GM18868 (cell line): ENCODE results near the gene TSPAN9.

Experiments used
- ATAC-seq: cut with Tn5 transposase; IDR thresholded peaks from one replicate; pipeline ENCODE4 v1.9.1; 2021; ENCODE audit warnings: mild to moderate bottlenecking, moderate library complexity; ENCODE audit not compliant: unreplicated experiment

Gene TSPAN9

DNA sequence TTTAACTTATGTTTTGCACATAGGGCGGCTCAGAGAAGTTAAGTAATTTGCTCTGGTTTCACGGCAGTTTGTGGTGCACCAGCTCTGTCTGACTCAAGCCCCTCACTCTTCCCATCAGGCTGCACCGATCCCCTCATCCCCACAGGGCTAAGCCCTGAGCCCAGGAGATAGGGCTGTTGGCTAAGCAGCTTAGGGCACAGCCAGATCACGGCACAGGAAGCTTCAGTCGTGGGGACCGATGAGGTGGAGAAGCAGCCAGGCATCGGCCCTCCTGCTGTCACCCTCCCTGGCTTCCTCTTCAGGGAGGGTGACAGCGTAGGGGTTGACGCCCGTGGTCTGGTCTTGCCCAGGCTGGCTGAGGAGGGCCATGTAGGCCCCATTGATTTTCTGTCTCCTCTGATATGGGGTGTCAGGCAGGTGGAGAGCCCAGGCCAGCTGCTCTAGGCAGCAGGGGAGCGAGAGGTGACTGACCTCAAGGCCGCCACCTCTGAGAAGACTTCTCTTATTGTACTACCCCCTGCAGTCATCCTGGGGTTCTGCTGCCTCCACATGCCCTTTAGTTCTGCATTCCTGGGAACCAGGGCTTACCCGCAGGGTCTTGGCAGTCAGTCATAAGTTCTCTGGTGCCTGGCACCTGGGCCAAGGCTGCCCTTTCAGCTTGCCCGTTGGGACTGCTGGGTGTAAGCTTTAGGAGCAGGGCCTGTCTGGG, 166.4 kb downstream of the TSPAN9 start:
- no peak for ATAC-seq

DNA sequence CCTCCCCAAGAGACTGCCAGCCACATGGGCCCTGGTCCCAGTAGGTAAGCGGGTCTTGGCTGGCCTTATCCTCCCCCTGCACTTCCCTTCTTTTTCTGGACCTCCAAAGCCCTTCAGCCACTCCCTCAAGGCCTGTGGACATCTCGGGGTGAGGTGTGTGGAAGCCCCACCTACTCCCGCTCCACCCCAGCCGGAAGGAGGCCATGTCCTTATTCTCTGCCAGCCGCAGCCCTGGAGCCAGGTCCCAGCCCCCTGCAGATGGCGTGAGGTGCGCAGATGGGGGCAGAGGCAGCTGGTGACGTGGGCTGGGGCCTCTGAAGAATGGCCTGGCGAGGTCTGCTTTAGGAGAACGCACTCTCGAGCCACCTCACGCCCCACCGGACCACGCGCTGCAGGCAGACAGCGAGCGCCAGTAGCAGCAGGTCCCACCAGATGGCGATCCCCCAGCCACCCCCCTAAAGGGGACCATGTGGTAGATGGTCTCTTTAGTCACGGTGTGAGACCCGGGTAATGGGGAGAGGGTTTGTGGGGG, 167.1 kb downstream of the TSPAN9 start:
- ATAC-seq, result no peak

DNA sequence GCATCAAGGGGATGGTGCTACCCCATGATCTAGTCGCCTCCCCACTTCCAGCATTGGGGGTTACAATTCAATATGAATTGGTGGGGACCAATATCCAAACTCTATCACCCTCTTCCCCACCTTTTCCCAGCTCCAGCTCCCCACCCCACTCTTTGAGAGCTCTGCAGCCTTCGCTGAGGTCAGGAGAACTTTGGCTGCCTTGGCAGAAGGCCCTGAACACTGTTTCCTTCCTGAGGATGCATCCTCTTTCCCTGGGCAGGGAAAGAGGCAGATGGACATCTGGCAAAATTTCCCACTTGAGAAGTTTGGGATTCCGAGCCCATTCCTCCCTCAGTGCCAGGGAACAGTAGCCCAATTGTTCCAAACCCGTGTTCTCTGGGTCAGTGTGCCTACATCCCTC, 169.1 kb downstream of the TSPAN9 start:
- no peak for ATAC-seq

DNA sequence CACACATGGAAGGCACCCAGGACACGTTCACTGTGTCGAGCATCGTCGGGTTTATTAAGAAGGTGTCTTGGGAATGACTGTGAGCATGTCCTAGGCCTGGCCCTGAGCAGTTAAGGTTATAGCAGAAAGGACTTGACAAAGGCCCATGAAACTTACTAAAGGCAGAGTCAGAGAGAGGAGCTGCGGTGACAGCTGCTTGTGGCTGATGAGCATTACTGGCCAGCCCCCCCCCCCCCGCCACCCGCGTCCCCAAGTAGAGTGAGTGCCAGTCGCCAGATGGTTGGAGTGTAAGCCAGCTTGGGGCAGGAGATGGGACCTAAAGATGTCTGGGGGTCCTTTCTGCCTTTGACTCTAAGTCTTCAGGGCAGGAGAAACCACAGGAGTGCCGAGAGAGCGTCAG, 169.9 kb downstream of the TSPAN9 start:
- ATAC-seq, result no peak

DNA sequence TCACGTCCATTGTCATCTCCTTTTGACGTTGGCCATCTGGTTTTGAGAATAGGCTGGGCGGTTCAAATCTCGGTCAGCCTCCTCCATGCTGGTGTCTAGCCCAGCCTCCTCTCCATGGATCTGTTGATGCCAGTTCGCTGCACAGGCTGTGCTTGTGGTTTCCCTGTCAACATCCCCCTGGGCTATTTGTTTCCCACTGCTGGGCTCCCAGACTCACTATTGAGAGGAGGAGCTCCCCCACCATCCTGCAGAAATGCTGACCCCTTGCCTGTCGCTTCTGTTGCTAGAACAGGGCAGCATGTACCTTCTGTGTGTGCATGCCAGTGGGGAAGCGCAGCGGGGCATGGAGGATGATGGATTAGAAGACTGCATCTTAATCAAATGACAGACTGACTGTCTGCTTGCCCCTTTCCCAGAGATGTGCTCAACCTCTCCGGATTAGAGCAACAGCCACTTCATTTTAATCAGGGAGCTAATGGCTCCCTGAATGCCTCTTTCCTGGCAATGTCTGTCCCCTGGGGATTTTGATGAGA, 170.5 kb downstream of the TSPAN9 start:
- ATAC-seq, result no peak

DNA sequence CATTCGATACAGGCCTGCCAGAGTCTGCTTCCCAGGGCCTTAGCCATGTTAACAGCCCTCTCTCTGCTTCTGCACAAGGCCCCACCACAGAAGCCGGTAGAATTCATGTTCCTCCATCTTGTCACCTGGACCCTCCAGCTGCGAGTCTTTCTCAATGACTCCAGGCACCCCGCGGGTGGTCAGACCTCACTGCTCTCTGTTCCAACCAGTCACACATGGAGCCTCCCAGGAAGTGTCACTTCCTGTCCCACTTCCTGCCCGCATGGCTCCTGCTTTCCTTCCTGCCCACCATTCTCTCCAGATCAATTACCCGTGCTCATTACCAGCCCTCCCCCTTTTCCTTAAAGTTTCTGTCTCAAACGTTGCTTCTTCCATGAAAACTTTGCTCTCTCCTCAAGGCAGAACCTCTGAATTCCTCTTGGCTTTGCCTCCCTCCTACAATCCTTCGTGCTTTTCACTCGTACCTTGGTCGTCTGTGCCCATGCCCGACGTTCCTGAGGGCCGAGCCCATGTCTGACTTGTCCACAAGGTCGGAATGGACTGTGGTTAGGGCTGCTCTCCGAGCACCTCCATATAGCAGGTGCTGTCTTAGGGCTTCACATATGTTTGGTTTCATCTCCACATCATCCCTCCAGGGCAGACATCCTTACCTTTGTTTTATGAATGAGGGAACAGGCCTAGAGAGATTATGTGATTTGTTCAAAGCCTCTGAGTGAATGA, 172.1 kb downstream of the TSPAN9 start:
- ATAC-seq, result no peak

DNA sequence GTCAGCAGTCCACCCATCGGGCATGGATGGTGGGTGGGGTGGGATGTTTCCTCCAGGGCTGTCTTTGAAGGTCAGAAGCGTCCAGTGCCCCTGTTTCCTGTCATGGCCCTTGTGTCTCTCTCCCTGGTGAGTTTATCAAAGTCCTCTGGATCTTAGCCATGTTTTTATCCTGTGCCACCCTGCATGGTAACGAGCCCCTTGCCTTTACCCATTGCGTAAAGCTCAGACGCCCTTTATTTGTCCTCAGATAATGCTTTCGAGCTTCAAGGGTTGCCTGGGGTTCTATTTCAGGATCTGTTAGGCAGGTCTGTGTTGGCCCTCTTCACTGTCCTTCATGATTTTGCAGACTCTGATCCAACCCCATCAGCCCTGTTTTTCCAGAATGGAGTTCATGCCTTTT, 172.9 kb downstream of the TSPAN9 start:
- ATAC-seq, result no peak

DNA sequence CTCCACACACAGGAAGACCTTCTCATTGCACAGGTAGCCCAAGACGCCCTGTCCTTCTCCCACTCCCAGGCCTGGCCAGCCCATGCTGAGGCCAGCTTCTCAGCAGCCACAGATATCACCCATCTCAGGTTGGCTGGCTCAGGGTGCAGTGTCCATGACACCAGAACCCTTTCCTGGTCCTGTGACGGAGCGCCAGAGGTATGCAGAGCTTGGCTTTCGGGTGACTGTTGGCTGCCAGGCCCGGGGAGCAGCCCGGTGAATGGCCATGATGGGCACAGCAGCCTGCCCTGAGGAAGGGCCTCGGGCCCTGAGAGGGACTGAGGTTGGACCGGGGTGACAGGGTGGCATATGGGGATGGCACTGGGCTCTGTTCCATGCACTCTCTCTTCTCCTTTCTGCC, 173.4 kb downstream of the TSPAN9 start:
- no peak for ATAC-seq

DNA sequence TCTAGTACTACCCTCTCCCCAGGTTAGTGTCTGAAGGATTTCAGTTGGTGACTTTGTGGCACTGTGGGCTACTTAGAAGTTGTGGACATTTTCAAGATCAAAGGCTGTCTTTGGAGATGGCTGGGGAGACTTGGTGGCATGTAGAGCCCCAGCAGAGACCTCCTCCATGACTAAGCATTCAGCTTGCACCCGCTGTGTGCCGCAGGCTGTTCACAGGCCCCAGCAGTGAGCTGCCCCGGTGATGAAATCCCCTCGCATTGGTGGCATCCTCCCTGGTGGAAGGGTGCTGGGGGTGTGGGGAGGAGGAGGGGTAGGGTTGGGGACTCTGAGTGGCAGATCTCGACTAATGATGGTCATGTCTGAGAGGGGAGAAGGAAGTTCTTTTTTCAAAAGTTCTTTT, 173.9 kb downstream of the TSPAN9 start:
- ATAC-seq, result no peak

DNA sequence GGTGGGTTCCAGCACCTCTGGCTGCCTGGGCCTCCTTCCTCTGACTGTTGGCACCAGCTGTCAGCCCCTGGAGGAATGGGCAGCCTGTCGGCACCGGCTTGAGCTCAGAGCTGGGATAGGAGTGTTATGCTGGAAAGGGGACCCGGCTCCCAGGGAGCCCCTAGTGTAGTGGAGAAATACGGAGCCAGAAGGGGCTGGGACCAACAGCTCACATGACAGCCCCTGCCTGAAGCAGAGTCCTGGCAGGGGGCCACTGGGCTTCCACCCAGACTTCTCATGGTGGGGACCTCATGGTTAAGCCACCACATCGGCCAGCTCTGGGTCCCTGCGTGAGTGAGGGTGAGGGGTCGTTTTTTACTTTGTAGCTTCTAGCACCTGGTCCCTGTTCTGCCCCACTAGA, 174.5 kb downstream of the TSPAN9 start:
- ATAC-seq, result no peak

DNA sequence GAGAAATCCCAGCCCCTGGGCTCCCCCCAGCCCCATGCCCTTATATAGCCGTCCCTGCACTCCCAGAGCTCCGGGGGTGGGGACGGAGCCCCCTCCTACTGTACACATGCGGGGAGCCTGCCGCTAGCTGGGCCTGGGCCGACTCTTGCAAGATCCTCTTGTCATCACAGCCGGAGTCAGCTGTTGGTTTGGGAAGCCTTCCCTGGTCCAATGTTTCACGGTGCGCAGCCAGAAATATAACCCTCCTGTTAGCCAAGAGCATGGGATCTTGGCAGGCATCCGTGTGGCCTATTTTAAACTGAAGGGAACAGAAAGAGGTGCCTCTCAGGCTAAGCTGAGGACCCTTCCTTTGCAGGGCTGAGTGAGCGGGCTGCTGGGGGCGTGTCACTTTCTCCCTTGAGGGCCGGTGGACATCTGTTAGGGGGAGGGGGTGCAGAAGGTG, 175.3 kb downstream of the TSPAN9 start:
- ATAC-seq, result no peak

DNA sequence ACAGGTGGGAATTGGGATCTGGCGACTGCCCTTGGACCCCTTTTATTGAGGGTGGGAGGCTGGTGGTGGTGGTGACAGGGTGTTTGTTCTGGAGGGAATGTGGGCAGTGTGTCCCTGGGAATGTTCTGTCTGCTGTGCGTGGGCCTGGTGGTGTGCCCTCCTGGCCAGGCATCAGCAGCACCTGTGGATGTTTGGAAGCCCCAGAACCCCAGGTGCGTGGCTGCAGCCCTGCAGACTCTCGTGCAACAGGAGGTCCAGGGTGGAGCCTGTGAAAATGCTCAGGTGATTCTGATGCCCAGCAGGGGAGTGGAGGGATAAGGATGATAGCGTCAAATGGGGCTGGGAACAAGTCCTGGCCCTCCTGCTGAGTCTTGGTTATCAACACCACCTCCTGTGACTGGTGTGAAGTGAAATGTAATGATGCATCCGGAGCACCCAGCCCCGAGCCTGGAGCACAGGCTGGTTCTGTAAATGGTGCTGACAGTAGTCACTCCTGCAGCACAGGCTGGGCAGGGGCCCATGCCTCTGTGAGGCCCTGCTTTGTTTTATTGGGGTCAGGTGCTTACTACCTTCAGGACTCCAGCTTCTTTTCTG, 176.6 kb downstream of the TSPAN9 start:
- no peak for ATAC-seq

DNA sequence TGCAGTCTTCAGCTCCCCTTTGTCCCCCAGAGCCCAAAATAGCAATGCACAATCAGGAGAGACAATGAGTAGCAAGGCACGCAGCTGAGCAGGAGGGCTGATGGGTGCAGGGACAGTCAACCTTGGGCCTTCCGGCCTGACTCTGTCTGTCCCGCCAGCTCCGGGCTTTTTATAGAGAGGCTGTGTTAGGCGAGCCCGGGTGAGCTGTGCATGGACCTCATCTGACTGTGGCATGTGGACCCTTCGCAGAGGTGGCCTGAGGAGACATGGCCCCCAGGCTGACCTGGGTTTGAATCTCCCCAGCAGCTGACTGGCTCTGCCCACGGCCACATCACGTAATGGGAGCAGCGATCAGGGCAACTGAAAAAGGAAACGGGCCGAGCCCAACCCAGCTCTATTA, 177.9 kb downstream of the TSPAN9 start:
- ATAC-seq, result no peak

DNA sequence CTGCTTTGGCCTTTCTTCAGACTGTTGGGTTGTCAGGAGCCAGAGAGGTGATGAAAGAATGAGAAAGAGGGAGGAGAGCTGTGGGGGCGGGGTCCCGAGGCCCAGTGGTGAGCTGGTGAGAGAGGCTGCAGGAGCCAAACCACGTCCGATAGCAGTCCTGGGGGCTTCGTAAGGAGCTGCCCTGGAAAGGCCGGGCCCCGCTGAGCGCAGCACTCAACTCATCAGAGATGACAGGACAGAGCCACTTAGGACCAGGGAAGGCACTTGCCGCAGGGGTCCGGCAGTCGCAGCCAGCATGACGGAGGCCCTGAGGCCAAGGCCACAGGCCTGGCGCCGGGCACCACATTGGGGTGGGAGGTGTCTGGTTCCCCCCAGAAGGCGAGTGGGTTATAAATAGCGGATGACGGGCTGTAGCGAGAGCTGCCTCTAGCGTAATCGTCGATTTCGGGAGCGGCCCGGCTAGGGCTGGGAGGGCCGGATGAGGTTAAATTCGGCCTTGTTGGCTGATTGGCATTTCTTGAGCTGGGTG, 179.0 kb downstream of the TSPAN9 start:
- no peak for ATAC-seq

DNA sequence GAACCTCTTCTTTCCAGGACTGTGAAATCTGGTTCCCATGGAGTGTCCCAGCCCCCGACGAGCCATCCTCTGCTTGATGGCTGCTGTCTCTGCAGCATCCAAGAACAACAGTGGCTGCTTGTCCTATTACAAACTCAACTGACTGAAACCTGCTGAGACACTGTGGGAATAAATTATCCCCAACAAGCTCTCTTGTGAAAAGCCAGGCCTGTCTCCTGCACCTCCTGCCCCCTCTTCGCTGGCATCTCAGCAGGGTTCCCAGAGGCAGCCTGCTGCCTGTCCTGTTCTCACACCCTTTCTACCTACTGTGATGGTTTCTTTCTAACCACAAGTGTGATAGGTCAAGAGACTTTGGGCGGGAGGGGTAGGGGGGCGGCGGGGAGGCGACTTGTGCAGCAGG, 180.2 kb downstream of the TSPAN9 start:
- ATAC-seq, result no peak

DNA sequence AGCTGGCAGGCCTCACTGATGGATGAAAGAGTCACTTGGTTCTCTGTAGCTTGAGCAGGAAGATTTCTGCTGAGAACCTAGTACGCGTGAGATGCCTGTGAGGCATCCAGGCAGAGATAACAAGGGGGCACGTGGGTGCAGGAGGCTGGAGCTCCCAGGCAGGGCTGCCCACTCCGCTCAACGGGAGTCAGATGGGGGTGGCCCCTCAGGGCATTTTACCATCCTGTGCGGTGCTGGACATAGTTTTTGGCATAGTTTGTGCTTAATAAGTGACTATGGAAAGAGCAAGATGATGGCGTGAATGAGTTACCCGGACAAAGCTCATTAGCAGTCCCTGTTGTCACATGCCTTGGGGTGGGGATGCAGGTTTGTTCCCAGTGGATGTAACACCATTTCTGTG, 182.8 kb downstream of the TSPAN9 start:
- ATAC-seq, result no peak

DNA sequence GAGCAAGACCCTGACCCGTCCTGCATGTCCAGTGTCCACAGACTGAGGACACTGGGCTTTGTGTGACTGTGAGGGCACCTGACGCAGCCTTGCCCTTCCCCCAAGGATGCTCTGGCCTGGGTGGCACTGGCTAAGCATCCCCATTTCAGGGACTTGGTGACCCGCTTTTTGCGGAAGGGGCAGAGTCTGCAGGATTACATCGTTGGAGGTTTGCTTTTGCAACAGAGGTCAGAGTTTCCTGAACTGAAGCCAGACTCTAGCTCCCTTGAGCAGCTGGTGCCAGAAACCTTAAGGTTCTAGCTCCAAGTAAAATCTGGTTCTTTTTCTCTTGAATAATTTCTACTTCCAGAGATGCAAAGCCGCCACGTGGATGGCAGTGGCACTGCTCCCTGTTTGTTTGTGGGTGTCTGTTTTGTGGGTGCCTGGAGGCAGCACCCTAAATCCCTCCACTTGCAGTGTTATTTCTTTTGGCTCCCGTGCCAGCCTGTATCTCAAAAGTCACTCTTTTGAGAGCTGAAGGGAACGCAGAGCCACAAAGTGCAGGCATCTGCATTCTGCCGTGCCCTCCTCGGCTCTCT, 184.7 kb downstream of the TSPAN9 start:
- no peak for ATAC-seq

DNA sequence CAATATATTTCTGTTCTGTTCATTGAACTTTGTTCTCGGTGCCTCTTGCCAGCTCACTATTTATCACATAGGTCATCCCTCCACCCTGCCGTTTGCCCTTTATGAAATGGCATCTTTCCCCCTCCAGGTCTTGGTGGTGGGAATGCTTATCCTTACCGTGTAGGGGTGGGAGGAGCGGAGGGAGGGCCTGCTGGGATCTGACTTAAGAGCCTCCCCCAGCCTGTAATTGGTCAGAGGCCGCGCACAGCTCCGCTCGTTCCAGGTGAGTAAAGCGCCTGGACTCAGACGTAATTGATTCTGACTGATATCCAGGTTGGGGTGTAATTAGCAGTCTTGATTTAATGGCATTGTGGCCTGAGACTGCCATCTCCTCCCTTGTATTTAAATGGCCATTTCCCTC, 185.3 kb downstream of the TSPAN9 start:
- no peak for ATAC-seq

DNA sequence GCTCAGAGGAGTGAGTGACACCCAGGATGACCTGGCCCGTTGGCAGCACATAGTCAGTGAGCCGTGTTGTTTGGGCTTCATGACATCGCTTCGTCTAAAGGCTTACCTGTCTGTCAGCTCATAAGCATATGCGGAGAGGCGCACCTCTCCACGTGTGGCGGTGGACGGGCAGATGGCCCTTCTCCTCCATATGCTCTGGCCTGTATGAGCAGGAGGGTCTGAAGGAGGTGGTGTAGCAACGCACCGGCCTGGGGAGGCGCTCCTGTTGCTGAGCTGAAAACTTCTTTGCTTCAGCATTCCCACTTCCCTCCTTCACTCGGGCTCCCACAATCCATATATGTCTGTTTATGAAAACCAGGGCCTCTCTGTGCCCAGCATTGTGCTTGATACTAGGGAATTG, 186.1 kb downstream of the TSPAN9 start:
- no peak for ATAC-seq

DNA sequence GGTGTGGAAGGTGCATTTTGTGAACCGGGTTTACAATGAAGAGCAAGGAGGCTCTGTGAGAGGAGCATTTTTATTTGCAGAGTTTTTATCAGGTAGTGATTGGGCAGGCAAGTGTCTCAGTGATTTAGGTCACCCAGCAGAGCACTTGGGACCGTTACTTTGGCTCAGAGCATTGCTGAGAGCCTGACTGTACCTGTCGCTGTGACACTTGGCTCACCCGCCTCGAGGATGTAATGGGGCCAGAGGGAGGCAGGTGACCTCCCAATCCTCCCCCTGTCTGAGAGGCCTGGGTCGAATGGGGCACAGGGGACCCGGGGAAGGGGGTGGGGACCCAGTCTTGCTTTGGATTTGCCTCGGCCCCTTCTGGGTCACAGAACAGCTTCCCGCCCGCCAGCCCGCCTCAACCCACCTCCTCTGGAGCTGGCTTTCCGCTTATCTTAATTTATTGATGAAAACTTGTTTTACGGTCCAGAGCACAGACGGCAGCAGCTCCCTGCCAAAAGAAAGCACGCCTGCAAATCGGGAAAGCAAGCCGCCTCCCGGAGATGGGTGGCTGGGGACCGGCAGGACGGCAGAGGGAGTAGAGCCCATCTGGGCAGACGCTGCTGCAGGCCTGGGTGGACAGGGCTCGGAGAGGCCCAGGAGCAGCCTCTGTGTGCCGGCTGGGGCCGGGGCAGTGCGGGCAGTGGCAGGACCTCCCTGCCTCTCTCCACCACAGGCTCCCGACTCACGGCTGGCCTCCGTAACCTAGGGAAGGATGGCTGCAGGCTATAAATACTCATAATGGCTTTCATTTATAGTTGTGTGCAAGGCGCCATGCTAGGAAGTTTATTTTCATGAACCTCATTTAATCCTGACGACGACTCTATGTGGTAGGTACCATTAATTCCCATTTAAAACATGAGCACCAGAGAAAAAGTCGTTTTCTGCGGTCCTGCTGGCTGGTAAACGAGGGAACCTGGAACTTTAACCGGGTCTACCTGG, 187.1 kb downstream of the TSPAN9 start:
- ATAC-seq, result no peak
